Lung (tissue), 12 donors: Measurements from ENCODE around the gene FOXN3. TPM values are rescaled to one million over a fixed set of nuclear protein-coding genes. Genes with fewer than 3 reads are reported as not detected.

Source experiments
- ATAC-seq: fragments of 200-7000 bp; cut with Tn5 transposase; one replicate; pipeline ENCODE4 v1.9.1; 2020; ENCODE audit warnings: moderate number of reproducible peaks; ENCODE audit not compliant: insufficient read depth, low FRiP score
- DNase-seq, 3 donors: peaks; one replicate each; pipeline ENCODE4 v3.0.0-alpha.2; 2013 to 2017
- H3K27ac ChIP-seq, 2 donors: one replicate each; pipeline ENCODE4 v1.5.1; 2013; ENCODE audit warnings: mild to moderate bottlenecking in 2 of 2, moderate library complexity in 2 of 2, control low read depth in 1 of 2, inconsistent platforms in 1 of 2, low read depth in 1 of 2, low read length in 1 of 2
- H3K27me3 ChIP-seq, 3 donors: one replicate each; pipeline ENCODE4 v1.5.1; 2013; ENCODE audit warnings: low read length in 2 of 3; ENCODE audit not compliant: control insufficient read depth in 3 of 3, insufficient read depth in 3 of 3
- H3K36me3 ChIP-seq, 4 donors: one replicate each; pipeline ENCODE4 v1.5.1; 2013; ENCODE audit warnings: low read length in 4 of 4, mild to moderate bottlenecking in 1 of 4, moderate library complexity in 1 of 4; ENCODE audit not compliant: control insufficient read depth in 4 of 4, insufficient read depth in 4 of 4
- H3K4me1 ChIP-seq, 5 donors: one replicate each; pipeline ENCODE4 v1.5.1; 2013; ENCODE audit warnings: low read length in 5 of 5, mild to moderate bottlenecking in 2 of 5, moderate library complexity in 1 of 5; ENCODE audit not compliant: control insufficient read depth in 5 of 5, insufficient read depth in 5 of 5
- H3K4me3 ChIP-seq: one replicate; pipeline ENCODE4 v1.5.1; 2013; ENCODE audit warnings: mild to moderate bottlenecking, control low read depth, moderate library complexity
- H3K9ac ChIP-seq, 2 donors: one replicate each; pipeline ENCODE4 v1.5.1; 2013; ENCODE audit warnings: low read length in 2 of 2, control low read depth in 1 of 2; ENCODE audit not compliant: insufficient read depth in 1 of 2
- H3K9me3 ChIP-seq, 4 donors: one replicate each; pipeline ENCODE4 v1.5.1; 2013; ENCODE audit warnings: low read length in 3 of 4, mild to moderate bottlenecking in 1 of 4, moderate library complexity in 1 of 4; ENCODE audit not compliant: control insufficient read depth in 4 of 4, insufficient read depth in 3 of 4
- CTCF ChIP-seq: IDR thresholded peaks from 2 replicates; pipeline ENCODE4 v1.5.1; 2012; ENCODE audit warnings: mild to moderate bottlenecking; ENCODE audit errors: control extremely low read depth, extremely low read depth
- WGBS, 2 donors: extraction: QIAGEN DNeasy Blood & Tissue Kit; methylation state at CpG; one replicate each; pipeline ENCODE4 v1.1.7; 2013; 5-methylcytosine and 5-hydroxymethylcytosine counted together
- polyA plus RNA-seq, 2 donors: library from polyadenylated mRNA; stranded (reverse); fragments of 200-250 nt; gene quantifications; one replicate each; pipeline ENCODE4 v1.2.1, GENCODE V29; 2013
- total RNA-seq, 2 donors: library from RNA; depleted of rRNA in 1 of 2; stranded (reverse); fragments of >200 nt in 1 of 2; gene quantifications; one replicate each; pipeline ENCODE4 v1.2.1, GENCODE V29; 2014 to 2021
- donor health status: control.
- donor health status: control.
- donor health status: Bipolar disorder and iron deficiency.
- donor health status: healthy.
- donor health status: DM: yes; HTN: yes; CAD: no.

The FOXN3 gene
- total and polyA plus RNA-seq, 4 donors: 12.7 to 69.7 (median 34.9) TPM

GRCh38 chr14:89325299-89325883 is 91.6 kb downstream of the FOXN3 start:
- Histone ChIP-seq H3K27ac (no peak overlapping the region), H3K27me3 (no peaks in the 10 kb centered on the region), H3K36me3 (peaks cover 0 to 7% (median 2%) of the 10 kb centered on the region in 4 donors), H3K9me3 (no peaks in the 10 kb centered on the region), H3K9ac (no peak overlapping the region), H3K4me1 (peaks cover 2 to 16% (median 7%) of the 10 kb centered on the region in 5 donors), H3K4me3 (no peak overlapping the region)
- no peak for TF ChIP-seq CTCF
- DNase-seq (no peak), ATAC-seq (no peak)
- WGBS, 2 donors: 71% methylated on average over 1 of the region's 2 CpGs; no CpG with 5 or more reads in 1 of the 2 donors

GRCh38 chr14:89324501-89325298 is 92.3 kb downstream of the FOXN3 start:
- Histone ChIP-seq H3K4me3 (no peak overlapping the region), H3K36me3 (peaks cover 0 to 7% (median 2%) of the 10 kb centered on the region in 4 donors), H3K27me3 (no peaks in the 10 kb centered on the region), H3K9me3 (no peaks in the 10 kb centered on the region), H3K9ac (no peak overlapping the region), H3K27ac (no peak overlapping the region), H3K4me1 (peaks cover 0 to 10% (median 7%) of the 10 kb centered on the region in 5 donors)
- no peak for ATAC-seq
- 85 to 91% methylated on average over 9 of the region's 9 CpGs for WGBS, 2 donors
- DNase-seq: no peak
- TF ChIP-seq CTCF: no peak

- TF ChIP-seq CTCF: no peak
- peaks cover 0 to 3% (median 0%) of the 10 kb centered on the region in 4 donors for H3K9me3 ChIP-seq
- H3K36me3 ChIP-seq: peaks cover 0 to 7% (median 0%) of the 10 kb centered on the region in 4 donors
- H3K4me1 ChIP-seq: peaks cover 2 to 10% (median 7%) of the 10 kb centered on the region in 5 donors
- no peak overlapping the region for H3K9ac ChIP-seq
- no peak overlapping the region for H3K4me3 ChIP-seq
- 79 to 86% methylated on average over 6 of the region's 6 CpGs for WGBS, 2 donors
- H3K27ac ChIP-seq: no peak overlapping the region
- ATAC-seq: no peak
- no peak for DNase-seq
- H3K27me3 ChIP-seq: no peaks in the 10 kb centered on the region
Measured at GRCh38 chr14:89320381-89321000, 96.5 kb downstream of the FOXN3 start.
